Fibroblast of lung (primary cell): ENCODE measurements around the gene BLOC1S5.

Source experiments
- CTCF ChIP-seq, 2 donors: IDR thresholded peaks in 1 of 2; conservative IDR thresholded peaks in 1 of 2; 1 replicate in 1 of 2; 2 replicates in 1 of 2; pipeline ENCODE4 v1.5.1; 2011 to 2012; ENCODE audit warnings: low read length in 2 of 2, control low read depth in 1 of 2, inconsistent platforms in 1 of 2, low read depth in 1 of 2, mild to moderate bottlenecking in 1 of 2
- EZH2 ChIP-seq: IDR thresholded peaks from 2 replicates; pipeline ENCODE4 v1.5.1; 2012; ENCODE audit warnings: low read length, control low read depth, mild to moderate bottlenecking; ENCODE audit errors: missing control alignments

- TF ChIP-seq CTCF (conservative IDR thresholded peaks at IDR 0.05 in 1 of 2, IDR thresholded peaks at IDR 0.05 in 1 of 2; ENCODE audit: low read depth in 1 of 2, low read length in 2 of 2) = no peak
- no peak for TF ChIP-seq EZH2
Measured at GRCh38 chr6:7973584-7973983, 90.6 kb downstream of the BLOC1S5 start.
